Body of pancreas (tissue), 4 donors: ENCODE data around the gene AKT1S1. TPM values are rescaled to one million over a fixed set of nuclear protein-coding genes. Genes with fewer than 3 reads are reported as not detected.
A peak's percentile ranks its signal among the peaks of the same experiment; 100 is the strongest.

Experiments
- ATAC-seq: fragments of 150-250 bp; one replicate; pipeline ENCODE4 v1.9.1; 2016
- DNase-seq, 4 donors: peaks; one replicate each; pipeline ENCODE4 v3.0.0-alpha.2; 2019
- H3K27ac ChIP-seq, 4 donors: fragments of 200-600 bp; sonication (generic); 1 replicate in 3 of 4; 2 replicates in 1 of 4; pipeline versions ENCODE4 v1.5.1 to v1.6.1; 2016 to 2019; ENCODE audit warnings: mild to moderate bottlenecking in 1 of 4, mixed read lengths in 1 of 4, moderate library complexity in 1 of 4
- H3K27me3 ChIP-seq, 2 donors: fragments of 200-600 bp; sonication (generic); one replicate each; pipeline ENCODE4 v1.6.0; 2016; ENCODE audit warnings: mild to moderate bottlenecking in 1 of 2
- H3K36me3 ChIP-seq, 2 donors: fragments of 200-600 bp; sonication (generic); replicated peaks in 1 of 2; 2 replicates each; pipeline ENCODE4 v1.5.1; 2016; ENCODE audit warnings: low read depth in 2 of 2; ENCODE audit not compliant: insufficient read depth in 1 of 2
- H3K4me1 ChIP-seq: fragments of 200-600 bp; sonication (generic); one replicate; pipeline ENCODE4 v1.6.0; 2016
- H3K4me3 ChIP-seq, 2 donors: fragments of 200-600 bp; sonication (generic); 1 replicate in 1 of 2; 2 replicates in 1 of 2; pipeline ENCODE4 v1.5.1; 2016 to 2019
- H3K9me3 ChIP-seq, 3 donors: fragments of 200-600 bp; sonication (generic); 1 replicate in 2 of 3; 2 replicates in 1 of 3; pipeline ENCODE4 v1.5.1; 2016
- CTCF ChIP-seq, 7 experiments: fragments of 450-650 bp in 4 of 7; fragments of 200-600 bp in 3 of 7; sonication (generic) in 3 of 7; IDR thresholded peaks; one replicate each; pipeline ENCODE4 v1.5.1; 2016 to 2019; ENCODE audit warnings: antibody characterized with exemption in 7 of 7
- POLR2A ChIP-seq, 3 donors: fragments of 450-650 bp; IDR thresholded peaks; one replicate each; pipeline ENCODE4 v1.6.1; 2016; ENCODE audit warnings: antibody characterized with exemption in 3 of 3, mild to moderate bottlenecking in 2 of 3
- WGBS, 2 donors: methylation state at CpG; one replicate each; pipeline ENCODE4 v1.1.5; 2017; 5-methylcytosine and 5-hydroxymethylcytosine counted together
- intact Hi-C: fragments of 100-400 bp; cut with DNase I; formaldehyde crosslinking; loops from one replicate; pipeline ENCODE4 v1.15.1; 2023
- total RNA-seq, 2 donors: library from RNA; depleted of rRNA; stranded (reverse); fragments of >200 nt; gene quantifications; one replicate each; pipeline ENCODE4 v1.1.0, GENCODE V29; 2016

AKT1S1 gene
- total RNA-seq, 2 donors from 2014 or later, result 7.5 to 20.1 TPM

GRCh38 chr19:49864890-49865289 is 12.3 kb downstream of the AKT1S1 start:
- Histone ChIP-seq H3K36me3 (peaks cover 9 to 11% of the 10 kb centered on the region in 2 donors), H3K27me3 (no peaks in the 10 kb centered on the region), H3K4me1 (peaks cover 42% of the 10 kb centered on the region), H3K4me3 (no peak overlapping the region), H3K27ac (peak overlapping the region in 2 of 4 donors; percentile 91 to 93), H3K9me3 (no peaks in the 10 kb centered on the region)
- 81 to 85% methylated on average over 11 to 13 of the region's 13 CpGs for WGBS, 2 donors
- no peak for ATAC-seq
- no peak for TF ChIP-seq CTCF (IDR thresholded peaks at IDR 0.05)
- TF ChIP-seq POLR2A (IDR thresholded peaks at IDR 0.05), result no peak
- intact Hi-C loops, result no loop called here
- no peak for DNase-seq

GRCh38 chr19:49863935-49864320 is 13.2 kb downstream of the AKT1S1 start:
- peaks cover 13 to 14% of the 10 kb centered on the region in 2 donors for H3K36me3 ChIP-seq
- no peak for ATAC-seq
- peaks cover 37% of the 10 kb centered on the region for H3K4me1 ChIP-seq
- no peak overlapping the region for H3K27ac ChIP-seq
- no peak overlapping the region for H3K4me3 ChIP-seq
- no peaks in the 10 kb centered on the region for H3K9me3 ChIP-seq
- no peak for DNase-seq
- intact Hi-C loops, result no loop called here
- TF ChIP-seq CTCF (IDR thresholded peaks at IDR 0.05), result no peak
- no peak for TF ChIP-seq POLR2A (IDR thresholded peaks at IDR 0.05)
- no peaks in the 10 kb centered on the region for H3K27me3 ChIP-seq
- WGBS, 2 donors, result 70 to 85% methylated on average over 3 to 17 of the region's 17 CpGs

- no peak overlapping the region for H3K4me3 ChIP-seq
- 90 to 91% methylated on average over 23 to 24 of the region's 24 CpGs for WGBS, 2 donors
- TF ChIP-seq POLR2A (IDR thresholded peaks at IDR 0.05), result no peak
- TF ChIP-seq CTCF (IDR thresholded peaks at IDR 0.05), result no peak
- H3K27ac ChIP-seq, result no peak overlapping the region
- no peaks in the 10 kb centered on the region for H3K27me3 ChIP-seq
- peaks cover 14 to 17% of the 10 kb centered on the region in 2 donors for H3K36me3 ChIP-seq
- no peak for ATAC-seq
- H3K9me3 ChIP-seq, result no peaks in the 10 kb centered on the region
- intact Hi-C loops, result no loop called here
- peaks cover 32% of the 10 kb centered on the region for H3K4me1 ChIP-seq
- DNase-seq, result peak in 2 of 4 donors; percentile 2 to 15
These were observed 13.8 kb downstream of the AKT1S1 start for GRCh38 chr19:49863254-49863934.

GRCh38 chr19:49862391-49863253 is 14.5 kb downstream of the AKT1S1 start:
- ATAC-seq (no peak), DNase-seq (peak in 2 of 4 donors; percentile 8 to 15)
- H3K36me3 ChIP-seq, result peaks cover 15 to 20% of the 10 kb centered on the region in 2 donors
- H3K9me3 ChIP-seq, result no peaks in the 10 kb centered on the region
- H3K4me3 ChIP-seq, result no peak overlapping the region
- intact Hi-C loops, result no loop called here
- H3K27me3 ChIP-seq, result no peaks in the 10 kb centered on the region
- 85 to 86% methylated on average over 33 to 40 of the region's 49 CpGs for whole genome bisulfite sequencing, 2 donors
- H3K4me1 ChIP-seq, result peaks cover 24% of the 10 kb centered on the region
- no peak overlapping the region for H3K27ac ChIP-seq
- TF ChIP-seq POLR2A (IDR thresholded peaks at IDR 0.05) (no peak), CTCF (IDR thresholded peaks at IDR 0.05) (peak in 2 of 7 experiments; percentile 8 to 14)
